ENCODE results near the gene TOR1AIP2.

DNA sequence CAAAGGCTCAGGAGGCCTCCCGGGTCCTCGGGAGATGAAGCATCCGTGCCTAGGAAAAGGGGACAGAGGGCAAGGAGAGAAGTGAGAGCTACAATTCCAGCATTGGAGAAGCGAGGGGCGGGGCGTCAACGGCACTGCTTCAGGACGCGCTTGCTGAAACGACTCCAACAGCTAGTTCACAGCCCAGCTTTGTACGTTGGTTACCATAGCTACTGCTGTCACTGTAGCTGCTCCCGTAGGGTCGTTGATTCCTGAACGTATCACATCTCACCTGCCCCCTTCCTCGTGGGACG lies 63.1 kb downstream of the TOR1AIP2 start:
- TF ChIP-seq, protein P1, sequence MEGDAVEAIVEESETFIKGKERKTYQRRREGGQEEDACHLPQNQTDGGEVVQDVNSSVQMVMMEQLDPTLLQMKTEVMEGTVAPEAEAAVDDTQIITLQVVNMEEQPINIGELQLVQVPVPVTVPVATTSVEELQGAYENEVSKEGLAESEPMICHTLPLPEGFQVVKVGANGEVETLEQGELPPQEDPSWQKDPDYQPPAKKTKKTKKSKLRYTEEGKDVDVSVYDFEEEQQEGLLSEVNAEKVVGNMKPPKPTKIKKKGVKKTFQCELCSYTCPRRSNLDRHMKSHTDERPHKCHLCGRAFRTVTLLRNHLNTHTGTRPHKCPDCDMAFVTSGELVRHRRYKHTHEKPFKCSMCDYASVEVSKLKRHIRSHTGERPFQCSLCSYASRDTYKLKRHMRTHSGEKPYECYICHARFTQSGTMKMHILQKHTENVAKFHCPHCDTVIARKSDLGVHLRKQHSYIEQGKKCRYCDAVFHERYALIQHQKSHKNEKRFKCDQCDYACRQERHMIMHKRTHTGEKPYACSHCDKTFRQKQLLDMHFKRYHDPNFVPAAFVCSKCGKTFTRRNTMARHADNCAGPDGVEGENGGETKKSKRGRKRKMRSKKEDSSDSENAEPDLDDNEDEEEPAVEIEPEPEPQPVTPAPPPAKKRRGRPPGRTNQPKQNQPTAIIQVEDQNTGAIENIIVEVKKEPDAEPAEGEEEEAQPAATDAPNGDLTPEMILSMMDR (IDR thresholded peaks at IDR 0.05), result no peak
- no peak for TF ChIP-seq POLR2A (IDR thresholded peaks at IDR 0.05)

Measured in thyroid gland (tissue), 4 donors.